WTC11 (cell line): Measurements from ENCODE around the gene ATCAY.

ENCODE experiments used
- CREM ChIP-seq: sonication (generic); formaldehyde crosslinking; IDR thresholded peaks from 2 replicates; pipeline ENCODE4 v1.8.1; 2022; ENCODE audit warnings: mild to moderate bottlenecking, missing genetic modification reagents, moderate library complexity
- HMGXB4 ChIP-seq: sonication (generic); formaldehyde crosslinking; IDR thresholded peaks from 2 replicates; pipeline ENCODE4 v1.8.1; 2023; ENCODE audit warnings: mild to moderate bottlenecking, moderate library complexity, missing genetic modification reagents
- MYBL2 ChIP-seq: sonication (generic); formaldehyde crosslinking; IDR thresholded peaks from 2 replicates; pipeline ENCODE4 v1.8.1; 2023; ENCODE audit warnings: mild to moderate bottlenecking, moderate library complexity, missing genetic modification reagents
- PRRX2 ChIP-seq: fragments of 250-450 bp; sonication (Bioruptor Pico); IDR thresholded peaks from 2 replicates; pipeline ENCODE4 v1.8.0; 2021; ENCODE audit warnings: mild to moderate bottlenecking
- TF ChIP-seq, protein P1 (sequence below): sonication (generic); formaldehyde crosslinking; IDR thresholded peaks from 2 replicates; pipeline ENCODE4 v1.8.1; 2023; ENCODE audit warnings: mild to moderate bottlenecking, missing genetic modification reagents, moderate library complexity
- TF ChIP-seq, protein P2 (sequence below): fragments of 200-600 bp; IDR thresholded peaks from 2 replicates; pipeline ENCODE4 v1.8.0; 2022; ENCODE audit warnings: antibody characterized with exemption

GRCh38 chr19:3881272-3882040, 971 bp downstream of the ATCAY start:
- TF ChIP-seq, protein P1, sequence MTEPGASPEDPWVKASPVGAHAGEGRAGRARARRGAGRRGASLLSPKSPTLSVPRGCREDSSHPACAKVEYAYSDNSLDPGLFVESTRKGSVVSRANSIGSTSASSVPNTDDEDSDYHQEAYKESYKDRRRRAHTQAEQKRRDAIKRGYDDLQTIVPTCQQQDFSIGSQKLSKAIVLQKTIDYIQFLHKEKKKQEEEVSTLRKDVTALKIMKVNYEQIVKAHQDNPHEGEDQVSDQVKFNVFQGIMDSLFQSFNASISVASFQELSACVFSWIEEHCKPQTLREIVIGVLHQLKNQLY (CRISPR knock-in tag), result no peak
- TF ChIP-seq PRRX2 (CRISPR knock-in tag) (no peak), MYBL2 (CRISPR knock-in tag) (no peak), CREM (CRISPR knock-in tag) (no peak), HMGXB4 (CRISPR knock-in tag) (no peak)
- TF ChIP-seq, protein P2, sequence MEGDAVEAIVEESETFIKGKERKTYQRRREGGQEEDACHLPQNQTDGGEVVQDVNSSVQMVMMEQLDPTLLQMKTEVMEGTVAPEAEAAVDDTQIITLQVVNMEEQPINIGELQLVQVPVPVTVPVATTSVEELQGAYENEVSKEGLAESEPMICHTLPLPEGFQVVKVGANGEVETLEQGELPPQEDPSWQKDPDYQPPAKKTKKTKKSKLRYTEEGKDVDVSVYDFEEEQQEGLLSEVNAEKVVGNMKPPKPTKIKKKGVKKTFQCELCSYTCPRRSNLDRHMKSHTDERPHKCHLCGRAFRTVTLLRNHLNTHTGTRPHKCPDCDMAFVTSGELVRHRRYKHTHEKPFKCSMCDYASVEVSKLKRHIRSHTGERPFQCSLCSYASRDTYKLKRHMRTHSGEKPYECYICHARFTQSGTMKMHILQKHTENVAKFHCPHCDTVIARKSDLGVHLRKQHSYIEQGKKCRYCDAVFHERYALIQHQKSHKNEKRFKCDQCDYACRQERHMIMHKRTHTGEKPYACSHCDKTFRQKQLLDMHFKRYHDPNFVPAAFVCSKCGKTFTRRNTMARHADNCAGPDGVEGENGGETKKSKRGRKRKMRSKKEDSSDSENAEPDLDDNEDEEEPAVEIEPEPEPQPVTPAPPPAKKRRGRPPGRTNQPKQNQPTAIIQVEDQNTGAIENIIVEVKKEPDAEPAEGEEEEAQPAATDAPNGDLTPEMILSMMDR, result no peak
